ACHN (cell line): ENCODE results near the gene SOX15.
A peak's percentile ranks its signal among the peaks of the same experiment; 100 is the strongest.

Experiments used
- DNase-seq: peaks from one replicate; pipeline ENCODE4 v3.0.0-alpha.2; 2015
- in situ Hi-C: cut with HindIII; loops from 2 replicates; pipeline ENCODE4 v1.10.0; 2017; ENCODE audit warnings: low sequenced_read_pairs, low pct_ligation_motif_present, low pct_unique_long_range_greater_than_20kb

SOX15 gene

GRCh38 chr17:7561589-7562207 lies 28.2 kb downstream of the SOX15 start, which contains the start of gene SENP3:
Gene SENP3, plus strand, starts transcription at chr17:7561919. Its CDS starts 1,158 bp downstream, at chr17:7563077.
- DNase-seq = peak; percentile 95
- in situ Hi-C loops = no loop called here

- peak; percentile 86 for DNase-seq
- in situ Hi-C loops = no loop called here
Observed at GRCh38 chr17:7561028-7561575, 28.8 kb downstream of the SOX15 start.

- in situ Hi-C loops = no loop called here
- peak; percentile 84 for DNase-seq
Observed at GRCh38 chr17:7560172-7561027, 29.5 kb downstream of the SOX15 start.

- in situ Hi-C loops = no loop called here
- DNase-seq = no peak
Observed at GRCh38 chr17:7559320-7560171, 30.3 kb downstream of the SOX15 start.

GRCh38 chr17:7558544-7559319 lies 31.2 kb downstream of the SOX15 start, which contains the start of gene TNFSF13:
Gene TNFSF13, plus strand, starts transcription at chr17:7558750. Its CDS starts 290 bp downstream, at chr17:7559040.
- DNase-seq = no peak
- in situ Hi-C loops = no loop called here

GRCh38 chr17:7557775-7558543 lies 31.9 kb downstream of the SOX15 start:
- DNase-seq = peak; percentile 81
- in situ Hi-C loops = no loop called here

GRCh38 chr17:7557147-7557764 lies 32.6 kb downstream of the SOX15 start:
- in situ Hi-C loops = no loop called here
- no peak for DNase-seq

GRCh38 chr17:7556627-7557026 lies 33.3 kb downstream of the SOX15 start:
- DNase-seq = no peak
- in situ Hi-C loops = no loop called here

GRCh38 chr17:7555320-7555948 lies 34.5 kb downstream of the SOX15 start:
- in situ Hi-C loops = no loop called here
- DNase-seq = no peak

- DNase-seq = no peak
- in situ Hi-C loops = no loop called here
Observed at GRCh38 chr17:7553356-7553755, 36.5 kb downstream of the SOX15 start.

GRCh38 chr17:7552621-7553051 lies 37.3 kb downstream of the SOX15 start:
- in situ Hi-C loops = no loop called here
- no peak for DNase-seq

- in situ Hi-C loops = no loop called here
- no peak for DNase-seq
Observed at GRCh38 chr17:7551396-7551795, 38.5 kb downstream of the SOX15 start.

GRCh38 chr17:7550344-7550743 lies 39.5 kb downstream of the SOX15 start:
- in situ Hi-C loops = no loop called here
- DNase-seq = no peak

GRCh38 chr17:7549401-7550055 lies 40.4 kb downstream of the SOX15 start:
- in situ Hi-C loops = no loop called here
- DNase-seq = no peak

- peak; percentile 58 for DNase-seq
- in situ Hi-C loops = no loop called here
Observed at GRCh38 chr17:7548585-7549400, 41.1 kb downstream of the SOX15 start, which contains the start of gene TNFSF12. Gene TNFSF12, plus strand, starts transcription at chr17:7549058. Its CDS starts 96 bp downstream, at chr17:7549154.
